Measurements from ENCODE around the gene RECQL.

GRCh38 chr12:21541773-21542172 lies 40.3 kb upstream of the RECQL start:
- TF ChIP-seq POLR2A (IDR thresholded peaks at IDR 0.05) (no peak), CTCF (IDR thresholded peaks at IDR 0.05) (no peak)

Data from suprapubic skin (tissue), 3 donors.